Upper lobe of right lung (tissue), 1 donor: Measurements from ENCODE around the gene SYAP1. TPM values are rescaled to one million over a fixed set of nuclear protein-coding genes. Genes with fewer than 3 reads are reported as not detected.
A peak's percentile ranks its signal among the peaks of the same experiment; 100 is the strongest.

Experiments used
- ATAC-seq: fragments of 200-7000 bp; cut with Tn5 transposase; one replicate; pipeline ENCODE4 v1.9.1; 2020; ENCODE audit warnings: mild to moderate bottlenecking, moderate library complexity
- DNase-seq: peaks from one replicate; pipeline ENCODE4 v3.0.0-alpha.2; 2020
- H3K27ac ChIP-seq: fragments of 200-600 bp; one replicate; pipeline ENCODE4 v1.8.0; 2022
- H3K27me3 ChIP-seq: fragments of 200-600 bp; one replicate; pipeline ENCODE4 v1.8.0; 2022; ENCODE audit warnings: mild to moderate bottlenecking
- H3K36me3 ChIP-seq: fragments of 200-600 bp; one replicate; pipeline ENCODE4 v1.8.0; 2022
- H3K4me1 ChIP-seq: fragments of 200-600 bp; one replicate; pipeline ENCODE4 v1.8.0; 2022
- H3K4me3 ChIP-seq: fragments of 200-600 bp; one replicate; pipeline ENCODE4 v1.8.0; 2022; ENCODE audit warnings: mild to moderate bottlenecking
- H3K9me3 ChIP-seq: fragments of 200-600 bp; one replicate; pipeline ENCODE4 v1.8.0; 2022
- intact Hi-C: fragments of 100-400 bp; cut with DNase I; formaldehyde crosslinking; loops from one replicate; pipeline ENCODE4 v1.11.0; 2022
- total RNA-seq: library from RNA; stranded (reverse); fragmentation: NEBNext Ultra II Directional; extraction: Animal tissue kit (Norgen Biotek cat#: 25700); gene quantifications from one replicate; pipeline ENCODE4 v1.2.1, GENCODE V29; 2021
- TF ChIP-seq, protein P1 (sequence below): fragments of 200-600 bp; IDR thresholded peaks from one replicate; pipeline ENCODE4 v1.8.0; 2022; ENCODE audit warnings: antibody characterized with exemption
- donor health status: DM: no; HTN: yes; CAD: no; lungs with severe emphysema.

SYAP1 gene
- total RNA-seq, 1 donor from 2014 or later = 20.0 TPM

DNA sequence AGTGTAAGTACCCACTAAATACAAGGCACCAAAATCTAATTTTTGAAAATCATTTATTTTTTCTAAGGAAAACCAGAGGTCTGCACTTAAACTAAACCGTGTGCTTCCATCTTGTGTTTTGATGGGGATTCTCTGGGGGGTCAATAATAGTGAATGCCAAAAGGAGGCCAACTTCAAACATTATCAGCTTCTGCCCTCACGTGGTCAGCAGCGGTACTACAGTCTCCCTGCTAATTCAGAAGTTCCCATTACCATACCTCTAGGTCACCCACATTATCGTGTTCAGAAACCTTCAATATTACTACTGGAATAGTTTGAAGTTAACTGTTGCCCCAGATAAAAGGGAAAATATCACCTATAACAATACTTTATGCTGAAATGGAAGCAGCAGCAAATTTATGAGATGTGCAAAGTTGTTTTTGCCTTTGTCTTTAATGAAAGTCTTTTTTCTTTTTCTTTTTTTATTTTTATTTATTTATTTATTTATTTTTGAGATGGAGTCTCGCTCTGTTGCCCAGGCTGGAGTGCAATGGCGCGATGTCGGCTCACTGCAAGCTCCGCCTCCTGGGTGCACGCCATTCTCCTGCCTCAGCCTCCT is 24.2 kb upstream of the SYAP1 start:
- Histone ChIP-seq H3K36me3 (peaks cover 14% of the 10 kb centered on the region), H3K4me3 (no peak overlapping the region), H3K27ac (no peak overlapping the region), H3K9me3 (no peaks in the 10 kb centered on the region), H3K27me3 (no peaks in the 10 kb centered on the region), H3K4me1 (no peaks in the 10 kb centered on the region)
- intact Hi-C loops = no loop called here
- DNase-seq (peak; percentile 59), ATAC-seq (peak; percentile 80)
- TF ChIP-seq, protein P1, sequence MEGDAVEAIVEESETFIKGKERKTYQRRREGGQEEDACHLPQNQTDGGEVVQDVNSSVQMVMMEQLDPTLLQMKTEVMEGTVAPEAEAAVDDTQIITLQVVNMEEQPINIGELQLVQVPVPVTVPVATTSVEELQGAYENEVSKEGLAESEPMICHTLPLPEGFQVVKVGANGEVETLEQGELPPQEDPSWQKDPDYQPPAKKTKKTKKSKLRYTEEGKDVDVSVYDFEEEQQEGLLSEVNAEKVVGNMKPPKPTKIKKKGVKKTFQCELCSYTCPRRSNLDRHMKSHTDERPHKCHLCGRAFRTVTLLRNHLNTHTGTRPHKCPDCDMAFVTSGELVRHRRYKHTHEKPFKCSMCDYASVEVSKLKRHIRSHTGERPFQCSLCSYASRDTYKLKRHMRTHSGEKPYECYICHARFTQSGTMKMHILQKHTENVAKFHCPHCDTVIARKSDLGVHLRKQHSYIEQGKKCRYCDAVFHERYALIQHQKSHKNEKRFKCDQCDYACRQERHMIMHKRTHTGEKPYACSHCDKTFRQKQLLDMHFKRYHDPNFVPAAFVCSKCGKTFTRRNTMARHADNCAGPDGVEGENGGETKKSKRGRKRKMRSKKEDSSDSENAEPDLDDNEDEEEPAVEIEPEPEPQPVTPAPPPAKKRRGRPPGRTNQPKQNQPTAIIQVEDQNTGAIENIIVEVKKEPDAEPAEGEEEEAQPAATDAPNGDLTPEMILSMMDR = peak; percentile 81

- Histone ChIP-seq H3K4me3 (no peak overlapping the region), H3K36me3 (peaks cover 13% of the 10 kb centered on the region), H3K9me3 (no peaks in the 10 kb centered on the region), H3K27ac (no peak overlapping the region), H3K27me3 (no peaks in the 10 kb centered on the region), H3K4me1 (no peaks in the 10 kb centered on the region)
- intact Hi-C loops = no loop called here
- ATAC-seq (no peak), DNase-seq (no peak)
- TF ChIP-seq, protein P1 = no peak
Observed at GRCh38 chrX:16696956-16697355, 22.5 kb upstream of the SYAP1 start.

GRCh38 chrX:16699389-16699788 is 20.0 kb upstream of the SYAP1 start:
- H3K36me3 ChIP-seq = no peaks in the 10 kb centered on the region
- no peak for DNase-seq
- H3K4me3 ChIP-seq = no peak overlapping the region
- no peaks in the 10 kb centered on the region for H3K27me3 ChIP-seq
- intact Hi-C loops = no loop called here
- H3K4me1 ChIP-seq = no peaks in the 10 kb centered on the region
- no peak for ATAC-seq
- TF ChIP-seq, protein P1 = no peak
- no peak overlapping the region for H3K27ac ChIP-seq
- no peaks in the 10 kb centered on the region for H3K9me3 ChIP-seq

DNA sequence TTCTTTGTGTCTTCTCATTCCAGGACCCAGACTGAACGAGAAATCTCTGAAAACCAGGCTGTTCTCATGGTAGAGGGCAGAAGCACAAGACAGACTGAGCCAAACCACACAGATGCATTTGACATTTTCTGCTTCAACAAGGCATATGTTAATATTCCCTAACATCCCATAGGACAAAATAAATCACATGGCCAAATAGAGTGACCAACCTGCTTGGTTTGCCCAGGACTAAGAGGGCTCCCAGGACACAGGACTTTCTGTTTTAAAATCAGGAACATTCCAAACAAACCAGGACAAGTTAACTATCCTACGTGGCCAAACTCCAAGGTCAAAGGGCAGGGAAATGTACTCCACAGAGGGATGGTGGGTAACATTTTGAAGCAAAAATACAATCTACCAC is 18.7 kb upstream of the SYAP1 start:
- H3K4me1 ChIP-seq = no peaks in the 10 kb centered on the region
- intact Hi-C loops = no loop called here
- H3K4me3 ChIP-seq = no peak overlapping the region
- no peak for DNase-seq
- no peaks in the 10 kb centered on the region for H3K27me3 ChIP-seq
- no peak for ATAC-seq
- TF ChIP-seq, protein P1 = no peak
- no peaks in the 10 kb centered on the region for H3K36me3 ChIP-seq
- no peaks in the 10 kb centered on the region for H3K9me3 ChIP-seq
- no peak overlapping the region for H3K27ac ChIP-seq

- DNase-seq (no peak), ATAC-seq (no peak)
Observed at GRCh38 chrX:16702700-16703599, 16.5 kb upstream of the SYAP1 start.

More at GRCh38 chrX:16702700-16703599, 16.5 kb upstream of the SYAP1 start:
- Histone ChIP-seq H3K36me3 (no peaks in the 10 kb centered on the region), H3K4me3 (no peak overlapping the region), H3K4me1 (no peaks in the 10 kb centered on the region), H3K9me3 (no peaks in the 10 kb centered on the region), H3K27me3 (no peaks in the 10 kb centered on the region), H3K27ac (no peak overlapping the region)
- intact Hi-C loops = no loop called here
- TF ChIP-seq, protein P1 = no peak
